Kidney (tissue), 14 donors: ENCODE results near the gene DRAXIN. TPM values are rescaled to one million over a fixed set of nuclear protein-coding genes. Genes with fewer than 3 reads are reported as not detected.

ENCODE experiments used
- DNase-seq, 5 donors: peaks; one replicate each; pipeline ENCODE4 v3.0.0-alpha.2; 2013 to 2020
- FAIRE-seq: peaks from 2 replicates; lab custom pipeline; 2012; peaks lifted over from hg19 to GRCh38; lab: Jason Lieb, UNC
- H3K27ac ChIP-seq, 2 donors: one replicate each; pipeline ENCODE4 v1.7.0; 2013; ENCODE audit warnings: low read depth in 2 of 2, low read length in 2 of 2, inconsistent platforms in 1 of 2
- H3K27me3 ChIP-seq: one replicate; pipeline ENCODE4 v1.7.1; 2013; ENCODE audit warnings: low read length, inconsistent platforms; ENCODE audit not compliant: control insufficient read depth, insufficient read depth
- H3K36me3 ChIP-seq, 3 donors: one replicate each; pipeline versions ENCODE4 v1.7.0 to v1.7.1; 2013; ENCODE audit warnings: low read length in 3 of 3, control low read depth in 1 of 3, inconsistent platforms in 1 of 3; ENCODE audit not compliant: insufficient read depth in 3 of 3, control insufficient read depth in 2 of 3
- H3K4me1 ChIP-seq, 3 donors: one replicate each; pipeline versions ENCODE4 v1.7.0 to v1.7.1; 2013; ENCODE audit warnings: low read length in 3 of 3, inconsistent platforms in 1 of 3, low read depth in 1 of 3; ENCODE audit not compliant: control insufficient read depth in 2 of 3, insufficient read depth in 2 of 3
- H3K4me3 ChIP-seq, 3 donors: one replicate each; pipeline versions ENCODE4 v1.7.0 to v1.8.1; 2013; ENCODE audit warnings: low read length in 3 of 3, control low read depth in 1 of 3, inconsistent platforms in 1 of 3
- H3K9ac ChIP-seq, 3 donors: one replicate each; pipeline versions ENCODE4 v1.7.0 to v1.7.1; 2013; ENCODE audit warnings: low read length in 3 of 3, control low read depth in 1 of 3, inconsistent platforms in 1 of 3
- H3K9me3 ChIP-seq, 3 donors: one replicate each; pipeline versions ENCODE4 v1.7.0 to v1.7.1; 2013; ENCODE audit warnings: low read length in 3 of 3, control low read depth in 1 of 3, inconsistent platforms in 1 of 3; ENCODE audit not compliant: control insufficient read depth in 2 of 3, insufficient read depth in 1 of 3
- intact Hi-C: fragments of 100-400 bp; cut with DNase I; formaldehyde crosslinking; loops from one replicate; pipeline ENCODE4 v1.11.1; 2022
- polyA plus RNA-seq: library from polyadenylated mRNA; stranded (reverse); fragments of 350-450 nt; fragmentation: Illumina TruSeq; extraction: RNeasy Lipid Tissue Mini Kit (QIAGEN cat#74804); gene quantifications from one replicate; pipeline ENCODE4 v1.2.3, GENCODE V29; 2014; ENCODE audit warnings: low read depth, low replicate concordance; ENCODE audit not compliant: insufficient read depth
- total RNA-seq: library from RNA; stranded (reverse); fragmentation: NEBNext Ultra II Directional; extraction: Animal tissue kit (Norgen Biotek cat#: 25700); gene quantifications from one replicate; pipeline ENCODE4 v1.2.1, GENCODE V29; 2021
- TF ChIP-seq, protein P1 (sequence below): IDR thresholded peaks from 3 replicates; pipeline ENCODE4 v1.5.1; 2012; ENCODE audit warnings: mild to moderate bottlenecking, moderate library complexity, borderline replicate concordance; ENCODE audit not compliant: insufficient read depth; ENCODE audit errors: extremely low read depth
- donor health status: control.
- donor health status: control.
- donor health status: control.
- donor health status: control.
- donor health status: control.
- donor health status: DM: yes; HTN: yes; CAD: no.
- donor health status: Normal renal cell carcinoma (clear cell type).

Gene DRAXIN
- total and polyA plus RNA-seq, 2 donors from 2014 or later: 0.17 to 0.28 TPM

GRCh38 chr1:11731691-11732283, 40.3 kb downstream of the DRAXIN start:
- Histone ChIP-seq H3K9me3 (no peaks in the 10 kb centered on the region), H3K4me1 (peaks cover 0 to 13% (median 2%) of the 10 kb centered on the region in 3 donors), H3K36me3 (no peaks in the 10 kb centered on the region), H3K9ac (peak overlapping the region in 2 of 3 donors; percentile 42 to 58), H3K27ac (peak overlapping the region; percentile 51 to 73), H3K4me3 (peak overlapping the region; percentile 37 to 84 (median 60)), H3K27me3 (no peaks in the 10 kb centered on the region)
- no peak for FAIRE-seq
- TF ChIP-seq, protein P1, sequence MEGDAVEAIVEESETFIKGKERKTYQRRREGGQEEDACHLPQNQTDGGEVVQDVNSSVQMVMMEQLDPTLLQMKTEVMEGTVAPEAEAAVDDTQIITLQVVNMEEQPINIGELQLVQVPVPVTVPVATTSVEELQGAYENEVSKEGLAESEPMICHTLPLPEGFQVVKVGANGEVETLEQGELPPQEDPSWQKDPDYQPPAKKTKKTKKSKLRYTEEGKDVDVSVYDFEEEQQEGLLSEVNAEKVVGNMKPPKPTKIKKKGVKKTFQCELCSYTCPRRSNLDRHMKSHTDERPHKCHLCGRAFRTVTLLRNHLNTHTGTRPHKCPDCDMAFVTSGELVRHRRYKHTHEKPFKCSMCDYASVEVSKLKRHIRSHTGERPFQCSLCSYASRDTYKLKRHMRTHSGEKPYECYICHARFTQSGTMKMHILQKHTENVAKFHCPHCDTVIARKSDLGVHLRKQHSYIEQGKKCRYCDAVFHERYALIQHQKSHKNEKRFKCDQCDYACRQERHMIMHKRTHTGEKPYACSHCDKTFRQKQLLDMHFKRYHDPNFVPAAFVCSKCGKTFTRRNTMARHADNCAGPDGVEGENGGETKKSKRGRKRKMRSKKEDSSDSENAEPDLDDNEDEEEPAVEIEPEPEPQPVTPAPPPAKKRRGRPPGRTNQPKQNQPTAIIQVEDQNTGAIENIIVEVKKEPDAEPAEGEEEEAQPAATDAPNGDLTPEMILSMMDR: no peak
- DNase-seq: peak; percentile 74 to 93 (median 81)
- intact Hi-C loops: no loop called here

DNA sequence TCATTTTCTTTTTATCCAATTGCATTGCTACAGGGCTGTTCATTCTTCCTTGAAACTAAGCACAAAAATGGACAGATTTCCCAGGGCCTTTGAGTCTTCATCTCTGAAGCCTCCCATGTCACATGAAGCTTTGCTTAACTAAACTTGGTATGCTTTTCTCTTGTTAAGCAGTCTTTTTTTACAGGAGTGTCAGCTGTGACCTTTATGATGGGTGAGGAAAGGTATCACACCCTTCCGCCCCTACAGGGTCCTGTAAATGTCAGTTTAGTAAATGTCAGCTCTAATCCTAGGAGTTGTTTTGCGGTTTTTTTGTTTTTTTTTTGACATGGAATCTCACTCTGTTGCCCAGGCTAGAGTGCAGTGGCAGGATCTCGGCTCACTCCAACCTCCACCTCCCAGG, 41.8 kb downstream of the DRAXIN start:
- TF ChIP-seq, protein P1: no peak
- no peak for FAIRE-seq
- H3K4me1 ChIP-seq: peaks cover 2 to 25% (median 8%) of the 10 kb centered on the region in 3 donors

DNA sequence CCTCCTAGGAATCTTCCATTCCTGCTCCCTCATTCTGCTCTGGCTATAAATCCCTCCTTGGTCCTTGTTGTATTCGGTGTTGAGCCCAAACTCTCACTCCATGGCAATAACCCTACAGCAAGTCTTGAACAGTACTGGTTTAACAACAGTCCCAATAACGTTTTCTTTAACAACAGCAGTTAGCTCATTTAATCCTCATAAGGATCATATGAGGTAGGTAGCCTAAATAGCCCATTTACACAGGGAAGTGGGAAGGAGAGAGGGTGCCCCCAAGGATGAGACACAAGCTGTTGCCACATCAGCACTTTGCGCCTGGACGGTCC, 44.0 kb downstream of the DRAXIN start:
- peak overlapping the region in 1 of 2 donors; percentile 75 for H3K27ac ChIP-seq
- no peak for FAIRE-seq
- peak overlapping the region; percentile 36 to 98 (median 45) for H3K4me3 ChIP-seq
- TF ChIP-seq, protein P1: no peak
- no peaks in the 10 kb centered on the region for H3K36me3 ChIP-seq
- H3K4me1 ChIP-seq: peaks cover 2 to 21% (median 8%) of the 10 kb centered on the region in 3 donors
- intact Hi-C loops: no loop called here
- H3K9me3 ChIP-seq: no peaks in the 10 kb centered on the region
- H3K9ac ChIP-seq: no peak overlapping the region
- H3K27me3 ChIP-seq: no peaks in the 10 kb centered on the region
- DNase-seq: no peak

More for the DNA sequence above, 41.8 kb downstream of the DRAXIN start:
- DNase-seq: no peak
- Histone ChIP-seq H3K27me3 (no peaks in the 10 kb centered on the region), H3K9me3 (no peaks in the 10 kb centered on the region), H3K9ac (no peak overlapping the region), H3K36me3 (no peaks in the 10 kb centered on the region), H3K4me3 (no peak overlapping the region), H3K27ac (no peak overlapping the region)
- intact Hi-C loops: no loop called here
